Thymus (tissue), 11 donors: ENCODE data around the gene ABTB1. TPM values are rescaled to one million over a fixed set of nuclear protein-coding genes. Genes with fewer than 3 reads are reported as not detected.

Experiments
- DNase-seq, 9 donors: peaks; one replicate each; pipeline ENCODE4 v3.0.0-alpha.2; 2013; ENCODE audit warnings: low spot score in 9 of 9, low read depth in 6 of 9, missing footprints in 1 of 9
- H3K27ac ChIP-seq, 2 donors: one replicate each; pipeline ENCODE4 v1.5.1; 2013; ENCODE audit warnings: control low read depth in 1 of 2, low read depth in 1 of 2, low read length in 1 of 2, mild to moderate bottlenecking in 1 of 2, moderate library complexity in 1 of 2
- H3K27me3 ChIP-seq, 2 donors: one replicate each; pipeline ENCODE4 v1.5.1; 2013; ENCODE audit warnings: low read length in 1 of 2; ENCODE audit not compliant: control insufficient read depth in 2 of 2, insufficient read depth in 1 of 2
- H3K36me3 ChIP-seq, 2 donors: one replicate each; pipeline ENCODE4 v1.5.1; 2013; ENCODE audit warnings: low read length in 1 of 2, mild to moderate bottlenecking in 1 of 2, moderate library complexity in 1 of 2; ENCODE audit not compliant: control insufficient read depth in 2 of 2, insufficient read depth in 2 of 2
- H3K4me1 ChIP-seq, 2 donors: one replicate each; pipeline ENCODE4 v1.5.1; 2013; ENCODE audit warnings: low read length in 2 of 2; ENCODE audit not compliant: control insufficient read depth in 2 of 2, insufficient read depth in 2 of 2
- H3K4me3 ChIP-seq, 2 donors: one replicate each; pipeline ENCODE4 v1.5.1; 2013; ENCODE audit warnings: low read length in 2 of 2, control low read depth in 1 of 2, mild to moderate bottlenecking in 1 of 2
- H3K9me3 ChIP-seq, 2 donors: one replicate each; pipeline ENCODE4 v1.5.1; 2013; ENCODE audit warnings: low read length in 1 of 2, mild to moderate bottlenecking in 1 of 2; ENCODE audit not compliant: control insufficient read depth in 2 of 2, insufficient read depth in 1 of 2
- WGBS: extraction: QIAGEN DNeasy Blood & Tissue Kit; methylation state at CpG from one replicate; pipeline ENCODE4 v1.1.7; 2013; 5-methylcytosine and 5-hydroxymethylcytosine counted together
- polyA plus RNA-seq: library from polyadenylated mRNA; stranded (reverse); fragments of 200-250 nt; gene quantifications from one replicate; pipeline ENCODE4 v1.2.3, GENCODE V29; 2013
- total RNA-seq: library from RNA; stranded (reverse); fragments of 120-200 nt; gene quantifications from one replicate; pipeline ENCODE4 v1.2.4, GENCODE V29; 2013
- donor health status: healthy.

Gene ABTB1
- total and polyA plus RNA-seq, 2 donors: 7.6 to 130 TPM

- Histone ChIP-seq H3K4me3 (no peak overlapping the region), H3K36me3 (no peaks in the 10 kb centered on the region), H3K27ac (peak overlapping the region in 1 of 2 donors; percentile 68), H3K27me3 (no peaks in the 10 kb centered on the region), H3K9me3 (peaks cover 0 to 3% of the 10 kb centered on the region in 2 donors), H3K4me1 (peaks cover 6 to 17% of the 10 kb centered on the region in 2 donors)
- peak in 5 of 9 donors; percentile 8 to 62 (median 30) for DNase-seq
- 73% methylated on average over 11 of the region's 11 CpGs for WGBS
Observed at GRCh38 chr3:127723011-127723567, 50.3 kb downstream of the ABTB1 start.

DNA sequence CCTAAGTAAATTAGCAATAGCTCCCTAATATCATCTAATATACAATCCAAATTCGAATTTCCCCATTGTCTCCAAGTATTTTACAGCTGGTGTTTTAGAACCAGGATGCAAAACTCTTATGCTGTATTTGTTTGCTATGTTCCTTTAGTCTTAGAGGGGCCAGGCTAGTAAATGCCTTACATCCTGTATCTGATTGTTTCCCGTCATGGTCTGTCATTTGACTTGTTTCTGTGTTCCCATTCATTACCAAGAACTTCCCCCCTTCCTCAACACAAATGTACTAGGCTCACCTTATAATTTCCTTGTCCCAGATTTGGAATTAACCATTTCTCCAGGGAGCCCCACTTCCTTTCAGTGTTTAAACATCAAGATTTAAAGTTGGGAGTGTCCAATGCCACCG is 54.1 kb downstream of the ABTB1 start:
- no peak overlapping the region for H3K4me3 ChIP-seq
- peaks cover 0 to 3% of the 10 kb centered on the region in 2 donors for H3K9me3 ChIP-seq
- no peak for DNase-seq
- H3K36me3 ChIP-seq: no peaks in the 10 kb centered on the region
- 95% methylated on average over 3 of the region's 3 CpGs for WGBS
- peaks cover 6 to 17% of the 10 kb centered on the region in 2 donors for H3K4me1 ChIP-seq
- H3K27me3 ChIP-seq: no peaks in the 10 kb centered on the region
- no peak overlapping the region for H3K27ac ChIP-seq

GRCh38 chr3:127728417-127729015 is 55.8 kb downstream of the ABTB1 start:
- H3K4me1 ChIP-seq: peaks cover 0 to 4% of the 10 kb centered on the region in 2 donors
- no peak overlapping the region for H3K27ac ChIP-seq
- H3K4me3 ChIP-seq: no peak overlapping the region
- no peaks in the 10 kb centered on the region for H3K36me3 ChIP-seq
- no peak for DNase-seq
- H3K27me3 ChIP-seq: no peaks in the 10 kb centered on the region
- H3K9me3 ChIP-seq: peaks cover 0 to 3% of the 10 kb centered on the region in 2 donors
- 95% methylated on average over 7 of the region's 7 CpGs for WGBS

GRCh38 chr3:127729556-127730056 is 56.9 kb downstream of the ABTB1 start:
- Histone ChIP-seq H3K27ac (no peak overlapping the region), H3K9me3 (peaks cover 0 to 3% of the 10 kb centered on the region in 2 donors), H3K4me3 (no peak overlapping the region), H3K4me1 (peaks cover 0 to 14% of the 10 kb centered on the region in 2 donors), H3K36me3 (no peaks in the 10 kb centered on the region), H3K27me3 (no peaks in the 10 kb centered on the region)
- no peak for DNase-seq
- WGBS: 90% methylated on average over 4 of the region's 4 CpGs

DNA sequence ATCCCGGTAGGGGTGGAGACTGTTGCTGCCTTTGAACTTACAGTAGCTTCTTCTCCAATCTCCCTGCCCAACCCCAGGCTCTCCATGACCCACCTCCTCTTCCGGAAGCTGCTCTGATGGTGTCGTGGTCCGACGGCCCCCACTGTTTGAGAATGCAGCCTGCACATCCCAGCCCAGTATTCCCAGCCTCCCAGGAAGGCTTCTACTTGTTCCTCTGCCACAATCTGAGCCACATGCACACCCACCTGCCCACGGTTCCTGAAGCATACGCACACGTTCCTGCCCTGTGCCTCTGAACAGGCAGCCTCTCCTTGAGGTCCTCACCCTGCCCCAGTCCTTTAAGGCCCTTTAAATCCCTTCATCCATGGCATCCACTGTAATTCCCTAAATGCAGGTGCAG is 57.4 kb downstream of the ABTB1 start:
- no peak for DNase-seq
- H3K27ac ChIP-seq: no peak overlapping the region
- no peaks in the 10 kb centered on the region for H3K27me3 ChIP-seq
- WGBS: 93% methylated on average over 8 of the region's 8 CpGs
- H3K9me3 ChIP-seq: peaks cover 0 to 3% of the 10 kb centered on the region in 2 donors
- no peak overlapping the region for H3K4me3 ChIP-seq
- H3K4me1 ChIP-seq: peaks cover 0 to 18% of the 10 kb centered on the region in 2 donors
- H3K36me3 ChIP-seq: no peaks in the 10 kb centered on the region

Other genes with a start within 250 kb of the ABTB1 start
- 15.9 TPM for gene TPRA1, start 82.2 kb upstream of the ABTB1 start, total RNA-seq
- 20.0 TPM for gene TPRA1, start 82.2 kb upstream of the ABTB1 start, polyA plus RNA-seq
- gene MCM2, start 74.5 kb upstream of the ABTB1 start, total RNA-seq: 84.6 TPM
- gene MCM2, start 74.5 kb upstream of the ABTB1 start, polyA plus RNA-seq: 5.1 TPM
- gene PODXL2, start 43.8 kb upstream of the ABTB1 start, total RNA-seq: 4.3 TPM
- 2.2 TPM for gene PODXL2, start 43.8 kb upstream of the ABTB1 start, polyA plus RNA-seq
- gene MGLL, start 149.6 kb downstream of the ABTB1 start, total RNA-seq: 5.4 TPM
- gene MGLL, start 149.6 kb downstream of the ABTB1 start, polyA plus RNA-seq: 15.2 TPM
- 0.42 TPM for gene KBTBD12, start 242.3 kb downstream of the ABTB1 start, total RNA-seq
- 0.07 TPM for gene KBTBD12, start 242.3 kb downstream of the ABTB1 start, polyA plus RNA-seq